Mucosa of descending colon (tissue), 3 donors: ENCODE data around the gene KSR2. TPM values are rescaled to one million over a fixed set of nuclear protein-coding genes. Genes with fewer than 3 reads are reported as not detected.

Source experiments
- ATAC-seq: fragments of 200-7000 bp; cut with Tn5 transposase; one replicate; pipeline ENCODE4 v1.9.1; 2020; ENCODE audit warnings: mild to moderate bottlenecking, moderate library complexity
- DNase-seq, 3 donors: peaks; one replicate each; pipeline ENCODE4 v3.0.0-alpha.2; 2020
- H3K36me3 ChIP-seq: fragments of 200-600 bp; one replicate; pipeline ENCODE4 v1.8.0; 2021; ENCODE audit warnings: low read depth, mild to moderate bottlenecking
- H3K4me1 ChIP-seq: fragments of 200-600 bp; one replicate; pipeline ENCODE4 v1.8.0; 2021; ENCODE audit warnings: low read depth, mild to moderate bottlenecking
- H3K4me3 ChIP-seq: fragments of 200-600 bp; one replicate; pipeline ENCODE4 v1.8.0; 2021; ENCODE audit warnings: mild to moderate bottlenecking
- H3K9me3 ChIP-seq: fragments of 200-600 bp; one replicate; pipeline ENCODE4 v1.8.0; 2021; ENCODE audit warnings: mild to moderate bottlenecking
- CTCF ChIP-seq: fragments of 200-600 bp; IDR thresholded peaks from one replicate; pipeline ENCODE4 v1.8.0; 2022; ENCODE audit warnings: antibody characterized with exemption, mild to moderate bottlenecking
- intact Hi-C, 2 donors: fragments of 100-400 bp; cut with DNase I in 1 of 2; cut with micrococcal nuclease in 1 of 2; formaldehyde crosslinking; loops; one replicate each; pipeline versions ENCODE4 v1.11.0 to v1.11.1; 2022; cut with DNase I, micrococcal nuclease
- total RNA-seq, 3 donors: library from RNA; stranded (reverse); fragmentation: NEBNext Ultra II Directional in 2 of 3; extraction: Animal tissue kit (Norgen Biotek cat#: 25700) in 2 of 3; gene quantifications; one replicate each; pipeline versions ENCODE4 v1.2.1 to v1.2.4, GENCODE V29; 2021 to 2023
- donor health status: DM: no; HTN: no; CAD: no; lungs with moderate emphysema.
- donor health status: DM: no; HTN: no; CAD: no.
- donor health status: DM: no; HTN: yes; CAD: no.

Gene KSR2
- total RNA-seq, 3 donors from 2014 or later, result 1.4 to 2.8 (median 2.5) TPM

GRCh38 chr12:117622087-117622486 is 346.7 kb downstream of the KSR2 start:
- intact Hi-C loops, result no loop called here
- no peaks in the 10 kb centered on the region for H3K36me3 ChIP-seq
- TF ChIP-seq CTCF, result no peak
- H3K4me3 ChIP-seq, result no peak overlapping the region
- H3K4me1 ChIP-seq, result no peaks in the 10 kb centered on the region
- DNase-seq (no peak), ATAC-seq (no peak)
- H3K9me3 ChIP-seq, result no peaks in the 10 kb centered on the region

DNA sequence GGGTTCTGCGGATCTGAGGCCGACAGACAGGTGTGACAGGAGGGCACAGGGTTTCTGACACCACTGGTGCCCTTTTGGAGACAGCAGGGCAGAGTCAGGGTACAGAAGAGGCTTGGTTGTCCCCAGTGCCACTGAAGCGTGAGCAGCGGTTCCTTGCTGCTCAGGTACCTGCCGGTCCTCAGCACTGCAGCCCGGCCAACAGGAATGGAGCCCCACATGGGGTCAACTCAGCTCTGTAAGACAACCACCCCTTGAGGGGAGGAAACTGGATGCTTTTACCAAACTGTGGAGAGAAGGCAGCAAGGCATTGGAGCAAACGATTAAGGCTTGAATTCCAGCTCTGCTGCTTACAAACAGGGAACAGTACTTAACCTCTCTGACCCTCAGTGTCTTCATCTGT is 361.0 kb downstream of the KSR2 start:
- intact Hi-C loops, result no loop called here

GRCh38 chr12:117606945-117607344 is 361.8 kb downstream of the KSR2 start:
- Histone ChIP-seq H3K4me1 (no peaks in the 10 kb centered on the region), H3K36me3 (no peaks in the 10 kb centered on the region), H3K4me3 (no peak overlapping the region), H3K9me3 (no peaks in the 10 kb centered on the region)
- TF ChIP-seq CTCF, result no peak
- DNase-seq, result no peak
- no peak for ATAC-seq
- intact Hi-C loops, result no loop called here

More for the DNA sequence above, 361.0 kb downstream of the KSR2 start:
- ATAC-seq (no peak), DNase-seq (no peak)
- TF ChIP-seq CTCF, result no peak
- H3K4me3 ChIP-seq, result no peak overlapping the region
- H3K4me1 ChIP-seq, result no peaks in the 10 kb centered on the region
- H3K36me3 ChIP-seq, result no peaks in the 10 kb centered on the region
- no peaks in the 10 kb centered on the region for H3K9me3 ChIP-seq

GRCh38 chr12:117606024-117606423 is 362.8 kb downstream of the KSR2 start:
- Histone ChIP-seq H3K36me3 (no peaks in the 10 kb centered on the region), H3K4me3 (no peak overlapping the region), H3K9me3 (no peaks in the 10 kb centered on the region), H3K4me1 (no peaks in the 10 kb centered on the region)
- no peak for DNase-seq
- no peak for TF ChIP-seq CTCF
- intact Hi-C loops, result no loop called here
- no peak for ATAC-seq

DNA sequence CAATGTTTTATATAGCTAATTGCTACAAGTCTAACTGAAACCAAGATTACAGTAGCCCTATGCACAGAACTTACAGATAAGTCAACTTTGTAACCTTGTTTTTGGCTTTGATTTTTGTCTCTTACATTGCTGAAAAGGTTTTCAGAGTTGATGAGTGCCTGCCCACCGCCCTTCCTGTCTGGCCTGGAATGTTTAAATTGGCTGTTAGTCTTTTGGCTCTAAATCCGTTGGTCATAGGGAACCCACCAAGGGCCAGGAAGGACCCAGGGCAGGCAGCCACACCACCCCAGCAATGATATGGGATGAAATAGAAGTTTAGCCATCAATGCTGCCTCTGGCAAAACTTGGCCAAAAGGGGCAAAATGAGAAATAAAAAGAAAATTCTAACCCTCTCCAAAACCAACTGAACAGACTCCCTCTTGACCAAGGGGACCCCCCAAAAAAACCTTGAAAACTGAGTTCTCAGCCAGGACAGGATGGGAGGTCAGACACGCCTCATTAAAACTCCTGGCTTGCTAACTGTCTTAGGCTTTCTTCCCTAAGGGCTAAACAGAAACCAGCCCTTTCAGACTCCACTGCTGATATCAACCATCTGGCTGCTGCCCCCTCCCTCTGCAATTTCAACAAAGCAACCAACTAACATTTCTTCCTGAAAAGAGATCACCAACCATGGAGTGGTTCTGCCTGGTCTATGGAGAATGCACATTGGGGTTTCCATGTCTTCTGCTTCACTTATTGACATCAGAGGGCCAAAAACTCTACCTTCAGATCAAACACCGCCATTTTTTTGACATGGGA is 365.3 kb downstream of the KSR2 start:
- Histone ChIP-seq H3K36me3 (no peaks in the 10 kb centered on the region), H3K4me1 (no peaks in the 10 kb centered on the region), H3K4me3 (no peak overlapping the region), H3K9me3 (no peaks in the 10 kb centered on the region)
- intact Hi-C loops, result no loop called here
- TF ChIP-seq CTCF, result no peak
- DNase-seq, result no peak
- no peak for ATAC-seq
